Measurements from ENCODE around the gene CTCF. TPM values are rescaled to one million over a fixed set of nuclear protein-coding genes. Genes with fewer than 3 reads are reported as not detected.

CTCF gene
- total RNA-seq, 2 donors from 2014 or later: 61.3 to 74.6 TPM

DNA sequence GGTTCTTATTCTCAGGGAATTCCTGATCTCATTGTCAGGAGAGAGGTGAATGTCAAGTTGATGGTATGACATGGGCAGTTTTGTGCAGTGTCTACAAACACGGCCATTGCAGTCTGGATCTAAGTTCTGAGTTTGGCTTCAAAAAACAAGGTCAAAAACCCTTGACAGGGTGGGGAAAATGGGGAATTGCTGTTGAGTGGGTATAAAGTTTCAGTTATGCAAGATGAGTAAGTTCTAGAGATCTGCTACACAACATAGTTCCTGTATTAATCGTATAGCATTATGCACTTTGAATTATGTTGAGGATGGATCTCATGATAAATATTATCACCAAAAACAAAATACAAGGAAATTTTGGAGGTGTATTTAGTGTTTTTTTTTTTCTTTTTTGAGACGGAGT is 46.0 kb downstream of the CTCF start:
- DNase-seq: no peak
- Mint-ChIP-seq H3K4me1 (no peaks in the 10 kb centered on the region), H3K4me3 (no peak overlapping the region), H3K9me3 (no peaks in the 10 kb centered on the region), H3K36me3 (ENCODE audit: low read depth) (peaks cover 36% of the 10 kb centered on the region), H3K27me3 (ENCODE audit: insufficient read depth) (no peaks in the 10 kb centered on the region), H3K27ac (no peak overlapping the region)
- no peaks in the 10 kb centered on the region for H3K9me3 ChIP-seq (ENCODE audit: control insufficient read depth, low read length)
- H3K9ac ChIP-seq (ENCODE audit: extremely low read depth, low read length, poor library complexity, severe bottlenecking): no peak overlapping the region
- no peak overlapping the region for H3K4me3 ChIP-seq (ENCODE audit: low read length)
- no peaks in the 10 kb centered on the region for H3K4me1 ChIP-seq (ENCODE audit: control insufficient read depth, insufficient read depth, low read length)
- no peak overlapping the region for H3K27ac ChIP-seq (ENCODE audit: low read depth, low read length)
- WGBS, 2 experiments (ENCODE audit: insufficient coverage in 1 of 2, insufficient read length in 1 of 2): 100% methylated on average over 2 of the region's 3 CpGs
- H3K27me3 ChIP-seq (ENCODE audit: control insufficient read depth, insufficient read depth, low read length, poor library complexity, severe bottlenecking): no peaks in the 10 kb centered on the region
- H3K36me3 ChIP-seq (ENCODE audit: control insufficient read depth, insufficient read depth, low read length): peaks cover 41% of the 10 kb centered on the region
- TF ChIP-seq CTCF (conservative IDR thresholded peaks at IDR 0.05): no peak

GRCh38 chr16:67613808-67614207 is 51.5 kb downstream of the CTCF start:
- peaks cover 69% of the 10 kb centered on the region for H3K36me3 Mint-ChIP-seq (ENCODE audit: low read depth)
- peak; percentile 85 for DNase-seq
- Histone ChIP-seq H3K27ac (ENCODE audit: low read depth, low read length) (no peak overlapping the region), H3K9ac (ENCODE audit: extremely low read depth, low read length, poor library complexity, severe bottlenecking) (no peak overlapping the region), H3K4me3 (ENCODE audit: low read length) (no peak overlapping the region), H3K36me3 (ENCODE audit: control insufficient read depth, insufficient read depth, low read length) (peaks cover 76% of the 10 kb centered on the region), H3K27me3 (ENCODE audit: control insufficient read depth, insufficient read depth, low read length, poor library complexity, severe bottlenecking) (no peaks in the 10 kb centered on the region), H3K9me3 (ENCODE audit: control insufficient read depth, low read length) (no peaks in the 10 kb centered on the region), H3K4me1 (ENCODE audit: control insufficient read depth, insufficient read depth, low read length) (no peaks in the 10 kb centered on the region)
- WGBS, 2 experiments (ENCODE audit: insufficient coverage in 1 of 2, insufficient read length in 1 of 2): 93 to 98% methylated on average over 9 to 10 of the region's 10 CpGs
- peak; percentile 74 for TF ChIP-seq CTCF (conservative IDR thresholded peaks at IDR 0.05)
- H3K4me3 Mint-ChIP-seq: no peak overlapping the region
- no peak overlapping the region for H3K27ac Mint-ChIP-seq
- H3K9me3 Mint-ChIP-seq: no peaks in the 10 kb centered on the region
- no peaks in the 10 kb centered on the region for H3K27me3 Mint-ChIP-seq (ENCODE audit: insufficient read depth)
- no peaks in the 10 kb centered on the region for H3K4me1 Mint-ChIP-seq

DNA sequence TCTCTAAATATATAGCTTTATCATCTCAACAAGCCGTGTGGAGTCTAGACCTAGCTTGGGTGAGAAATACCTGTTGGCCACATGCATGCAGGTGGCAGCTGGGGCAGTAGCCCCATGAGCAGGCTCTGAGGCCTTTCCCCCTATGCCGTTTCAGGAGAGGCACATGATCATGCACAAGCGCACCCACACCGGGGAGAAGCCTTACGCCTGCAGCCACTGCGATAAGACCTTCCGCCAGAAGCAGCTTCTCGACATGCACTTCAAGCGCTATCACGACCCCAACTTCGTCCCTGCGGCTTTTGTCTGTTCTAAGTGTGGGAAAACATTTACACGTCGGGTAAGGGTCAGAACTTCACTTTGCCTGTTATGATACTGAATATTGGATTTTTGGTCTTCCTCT is 65.9 kb downstream of the CTCF start:
- 96 to 99% methylated on average over 14 of the region's 14 CpGs for whole genome bisulfite sequencing, 2 experiments (ENCODE audit: insufficient coverage in 1 of 2, insufficient read length in 1 of 2)
- Histone ChIP-seq H3K4me3 (ENCODE audit: low read length) (no peak overlapping the region), H3K4me1 (ENCODE audit: control insufficient read depth, insufficient read depth, low read length) (no peaks in the 10 kb centered on the region), H3K27me3 (ENCODE audit: control insufficient read depth, insufficient read depth, low read length, poor library complexity, severe bottlenecking) (no peaks in the 10 kb centered on the region), H3K9ac (ENCODE audit: extremely low read depth, low read length, poor library complexity, severe bottlenecking) (no peak overlapping the region), H3K36me3 (ENCODE audit: control insufficient read depth, insufficient read depth, low read length) (peaks cover 78% of the 10 kb centered on the region), H3K27ac (ENCODE audit: low read depth, low read length) (no peak overlapping the region), H3K9me3 (ENCODE audit: control insufficient read depth, low read length) (no peaks in the 10 kb centered on the region)
- Mint-ChIP-seq H3K4me3 (no peak overlapping the region), H3K36me3 (ENCODE audit: low read depth) (peaks cover 68% of the 10 kb centered on the region), H3K27me3 (ENCODE audit: insufficient read depth) (no peaks in the 10 kb centered on the region), H3K4me1 (no peaks in the 10 kb centered on the region), H3K9me3 (no peaks in the 10 kb centered on the region), H3K27ac (peak overlapping the region; percentile 7)
- DNase-seq: no peak
- no peak for TF ChIP-seq CTCF (conservative IDR thresholded peaks at IDR 0.05)

Data from endodermal cell (in vitro differentiated cells).